ENCODE measurements around the gene YY1AP1. TPM values are rescaled to one million over a fixed set of nuclear protein-coding genes. Genes with fewer than 3 reads are reported as not detected.
"Not testable (repeated sequence)": the region's sequence is repeated elsewhere in the genome, so short reads cannot be mapped to it uniquely, and the experiment has no call there.

YY1AP1 gene
- total RNA-seq, 1 experiment from 2014 or later, result 88.5 TPM

DNA sequence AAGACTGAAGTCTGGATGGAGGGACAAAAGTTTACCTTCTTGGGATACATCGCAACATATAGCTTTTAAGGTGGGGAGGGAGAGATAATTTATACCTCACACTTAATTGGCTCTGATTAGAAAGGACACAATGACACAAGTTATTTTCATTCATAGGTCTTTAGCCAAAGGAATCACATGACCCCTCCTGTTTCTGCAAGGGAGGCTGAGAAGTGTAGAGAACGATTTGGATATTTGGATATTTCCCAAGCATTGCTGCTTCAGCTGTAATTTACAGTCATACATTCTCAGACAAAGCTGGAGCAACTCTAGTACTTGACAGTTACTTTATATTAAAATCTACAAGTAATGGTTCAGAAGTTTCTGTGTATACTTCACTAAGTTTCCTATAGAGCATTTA, 24.5 kb upstream of the YY1AP1 start:
- no TSS peak for BruUV-seq (replicated peaks)
- intact Hi-C loops (cut with micrococcal nuclease), result no loop called here
- CTCF ChIA-PET, result interaction anchor here (0.6 to 2.4 kb wide), 6 partner anchors 9 to 188 kb away, joined by 3 to 9 read pairs (median 4); no protein-coding TSS in a partner anchor
- no peak overlapping the region for H3K4me3 Mint-ChIP-seq (ENCODE audit: unreplicated experiment)
- no peaks in the 10 kb centered on the region for H3K4me1 Mint-ChIP-seq (ENCODE audit: insufficient read depth, unreplicated experiment)
- no peaks in the 10 kb centered on the region for H3K27me3 Mint-ChIP-seq (ENCODE audit: insufficient read depth, unreplicated experiment)
- DNase-seq (ENCODE audit: unreplicated experiment), result no peak
- TF ChIP-seq CTCF (IDR thresholded peaks at IDR 0.05; ENCODE audit: unreplicated experiment), result no peak
- POLR2A ChIA-PET, result interaction anchor here (0.6 to 0.9 kb wide), 4 partner anchors 19 to 591 kb away, joined by 3 read pairs; no protein-coding TSS in a partner anchor
- H3K27ac Mint-ChIP-seq (ENCODE audit: low read depth, unreplicated experiment), result no peak overlapping the region
- peaks cover 76% of the 10 kb centered on the region for H3K36me3 Mint-ChIP-seq (ENCODE audit: insufficient read depth, unreplicated experiment)
- no peaks in the 10 kb centered on the region for H3K9me3 Mint-ChIP-seq (ENCODE audit: unreplicated experiment)

DNA sequence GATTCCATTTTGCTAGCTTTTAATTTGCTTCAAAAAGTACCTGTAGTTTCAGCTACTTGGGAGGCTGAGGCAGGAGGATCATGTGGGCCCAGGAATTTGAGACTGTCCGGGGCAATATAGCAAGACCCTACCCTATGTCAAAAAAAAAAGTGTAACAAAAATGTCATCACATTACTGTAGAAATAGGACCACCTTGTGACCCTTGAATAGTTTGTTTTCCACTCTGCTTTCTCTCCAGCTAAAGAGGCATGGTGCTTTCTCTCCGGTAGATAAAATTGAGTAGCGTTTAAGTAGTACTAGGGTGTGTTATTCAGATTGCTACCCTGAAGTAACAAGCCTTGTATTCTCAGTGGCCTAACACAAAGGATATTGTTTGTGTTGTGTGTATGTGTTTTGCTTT, 24.1 kb upstream of the YY1AP1 start:
- H3K4me3 Mint-ChIP-seq (ENCODE audit: unreplicated experiment); H3K4me1 Mint-ChIP-seq (ENCODE audit: insufficient read depth, unreplicated experiment); DNase-seq (ENCODE audit: unreplicated experiment); intact Hi-C loops (cut with micrococcal nuclease); H3K9me3 Mint-ChIP-seq (ENCODE audit: unreplicated experiment); H3K27ac Mint-ChIP-seq (ENCODE audit: low read depth, unreplicated experiment); H3K27me3 Mint-ChIP-seq (ENCODE audit: insufficient read depth, unreplicated experiment); BruUV-seq (replicated peaks): not testable (repeated sequence)
- ChIA-PET CTCF (interaction anchor here (0.7 to 2.4 kb wide), 8 partner anchors 10 to 419 kb away, joined by 3 to 9 read pairs (median 4); no protein-coding TSS in a partner anchor), POLR2A (interaction anchor here (0.6 to 0.9 kb wide), 4 partner anchors 18 to 592 kb away, joined by 3 read pairs; no protein-coding TSS in a partner anchor)
- peaks cover 77% of the 10 kb centered on the region for H3K36me3 Mint-ChIP-seq (ENCODE audit: insufficient read depth, unreplicated experiment)

- peaks cover 73% of the 10 kb centered on the region for H3K36me3 Mint-ChIP-seq (ENCODE audit: insufficient read depth, unreplicated experiment)
- POLR2A ChIA-PET, CTCF ChIA-PET: not testable (repeated sequence)
Measured at GRCh38 chr1:155711457-155711856, 22.9 kb upstream of the YY1AP1 start.

DNA sequence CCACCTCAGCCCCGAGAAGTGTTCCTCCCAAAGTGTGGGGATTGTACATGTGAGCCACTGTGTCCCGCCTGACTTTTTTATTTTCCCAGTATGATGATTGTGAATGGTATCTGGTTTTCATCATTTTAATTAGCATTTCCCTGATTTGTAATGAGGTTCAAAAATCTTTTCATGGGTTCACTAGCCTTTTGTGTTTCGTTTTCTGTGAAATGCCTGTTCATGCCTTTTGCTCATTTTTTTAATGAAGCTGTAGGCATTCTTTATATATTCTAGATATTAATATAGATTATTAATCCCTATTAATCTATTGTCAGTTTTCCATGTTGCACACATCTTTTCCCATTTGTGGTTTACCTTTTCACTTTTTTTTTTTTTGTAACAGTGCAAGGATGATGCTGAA, 20.8 kb upstream of the YY1AP1 start:
- no peaks in the 10 kb centered on the region for H3K27me3 Mint-ChIP-seq (ENCODE audit: insufficient read depth, unreplicated experiment)
- no peak for DNase-seq (ENCODE audit: unreplicated experiment)
- TF ChIP-seq CTCF (IDR thresholded peaks at IDR 0.05; ENCODE audit: unreplicated experiment), result no peak
- H3K36me3 Mint-ChIP-seq (ENCODE audit: insufficient read depth, unreplicated experiment), result peaks cover 56% of the 10 kb centered on the region
- intact Hi-C loops (cut with micrococcal nuclease), result no loop called here
- peaks cover 5% of the 10 kb centered on the region for H3K9me3 Mint-ChIP-seq (ENCODE audit: unreplicated experiment)
- no peak overlapping the region for H3K27ac Mint-ChIP-seq (ENCODE audit: low read depth, unreplicated experiment)
- no TSS peak for BruUV-seq (replicated peaks)
- H3K4me1 Mint-ChIP-seq (ENCODE audit: insufficient read depth, unreplicated experiment), result peaks cover 9% of the 10 kb centered on the region
- ChIA-PET CTCF (interaction anchor here (0.6 to 1.7 kb wide), 4 partner anchors 13 to 248 kb away, joined by 3 to 4 read pairs (median 3); no protein-coding TSS in a partner anchor), POLR2A (interaction anchor here (0.7 to 1.2 kb wide), 3 partner anchors 16 to 271 kb away, joined by 3 to 4 read pairs (median 3); partner anchors contain the start of gene ASH1L)
- no peak overlapping the region for H3K4me3 Mint-ChIP-seq (ENCODE audit: unreplicated experiment)

More at GRCh38 chr1:155711457-155711856, 22.9 kb upstream of the YY1AP1 start:
- BruUV-seq (replicated peaks); H3K27me3 Mint-ChIP-seq (ENCODE audit: insufficient read depth, unreplicated experiment); H3K9me3 Mint-ChIP-seq (ENCODE audit: unreplicated experiment); H3K4me3 Mint-ChIP-seq (ENCODE audit: unreplicated experiment); intact Hi-C loops (cut with micrococcal nuclease); DNase-seq (ENCODE audit: unreplicated experiment); H3K4me1 Mint-ChIP-seq (ENCODE audit: insufficient read depth, unreplicated experiment); H3K27ac Mint-ChIP-seq (ENCODE audit: low read depth, unreplicated experiment): not testable (repeated sequence)

DNA sequence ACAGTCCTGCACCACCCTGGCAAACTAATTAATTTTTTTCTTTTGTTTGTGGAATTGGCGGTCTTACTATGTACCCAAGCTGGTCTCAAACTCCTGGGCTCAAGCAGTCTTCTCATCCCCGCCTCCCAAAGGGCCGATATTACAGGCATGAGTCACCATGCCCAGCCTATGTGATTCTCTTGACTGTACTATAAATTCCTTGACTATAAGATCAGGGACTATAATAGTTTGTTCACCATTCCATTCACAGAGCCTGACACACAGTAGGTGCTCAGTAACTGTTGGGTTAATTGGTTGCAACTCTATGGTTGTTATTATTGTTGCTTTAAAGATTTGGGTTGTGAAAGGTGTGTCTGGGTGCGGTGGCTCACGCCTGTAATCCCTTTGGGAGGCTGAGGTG, 17.6 kb upstream of the YY1AP1 start:
- DNase-seq (ENCODE audit: unreplicated experiment), result peak; percentile 56
- ChIA-PET CTCF (interaction anchor here (0.6 to 1.7 kb wide), 3 partner anchors 12 to 114 kb away, joined by 3 to 4 read pairs (median 3); no protein-coding TSS in a partner anchor), POLR2A (interaction anchor here (0.6 to 1.9 kb wide), 4 partner anchors 9 to 54 kb away, joined by 3 to 7 read pairs (median 4); no protein-coding TSS in a partner anchor)
- Mint-ChIP-seq H3K4me3 (ENCODE audit: unreplicated experiment) (no peak overlapping the region), H3K27ac (ENCODE audit: low read depth, unreplicated experiment) (no peak overlapping the region), H3K27me3 (ENCODE audit: insufficient read depth, unreplicated experiment) (no peaks in the 10 kb centered on the region), H3K36me3 (ENCODE audit: insufficient read depth, unreplicated experiment) (peaks cover 27% of the 10 kb centered on the region), H3K4me1 (ENCODE audit: insufficient read depth, unreplicated experiment) (peaks cover 20% of the 10 kb centered on the region), H3K9me3 (ENCODE audit: unreplicated experiment) (peaks cover 5% of the 10 kb centered on the region)
- TF ChIP-seq CTCF (IDR thresholded peaks at IDR 0.05; ENCODE audit: unreplicated experiment), result no peak
- intact Hi-C loops (cut with micrococcal nuclease), result no loop called here
- BruUV-seq (replicated peaks), result no TSS peak

DNA sequence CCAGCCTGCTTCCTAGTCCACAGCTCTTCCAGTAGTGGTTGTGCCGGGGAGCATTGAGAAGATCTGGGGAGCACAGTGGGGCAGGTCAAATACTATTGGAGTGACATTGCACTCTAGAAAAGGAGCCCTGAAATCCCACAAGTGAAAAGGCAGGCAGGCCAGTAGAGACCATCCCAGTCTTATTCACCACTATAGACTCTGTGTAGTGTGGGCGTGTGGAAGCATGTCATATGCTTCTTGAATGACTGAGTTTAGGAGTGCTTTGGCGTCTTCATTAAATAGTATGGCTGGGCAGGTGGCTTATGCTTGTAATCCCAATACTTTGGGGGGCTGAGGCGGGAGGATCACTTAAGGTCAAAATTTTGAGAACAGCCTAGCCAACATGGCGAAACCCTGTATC, 15.8 kb upstream of the YY1AP1 start:
- CTCF ChIA-PET, result interaction anchor here (1.7 kb wide), 1 partner anchor 10 kb away, joined by 4 read pairs; no protein-coding TSS in a partner anchor
- intact Hi-C loops (cut with micrococcal nuclease); BruUV-seq (replicated peaks); DNase-seq (ENCODE audit: unreplicated experiment); H3K9me3 Mint-ChIP-seq (ENCODE audit: unreplicated experiment); H3K4me3 Mint-ChIP-seq (ENCODE audit: unreplicated experiment); H3K27me3 Mint-ChIP-seq (ENCODE audit: insufficient read depth, unreplicated experiment); POLR2A ChIA-PET: not testable (repeated sequence)
- Mint-ChIP-seq H3K4me1 (ENCODE audit: insufficient read depth, unreplicated experiment) (peaks cover 20% of the 10 kb centered on the region), H3K27ac (ENCODE audit: low read depth, unreplicated experiment) (peak overlapping the region; percentile 13), H3K36me3 (ENCODE audit: insufficient read depth, unreplicated experiment) (peaks cover 24% of the 10 kb centered on the region)
